HCT116 (cell line): Measurements from ENCODE around the gene PIK3R4. TPM values are rescaled to one million over a fixed set of nuclear protein-coding genes. Genes with fewer than 3 reads are reported as not detected.

Experiments used
- ATAC-seq: fragments of 200-7000 bp; cut with Tn5 transposase; 2 replicates; pipeline ENCODE4 v1.9.1; 2020; ENCODE audit warnings: mild to moderate bottlenecking, moderate library complexity
- BruUV-seq: library from RNA; stranded (reverse); fragments of 400-500 nt; replicated peaks from 2 replicates; lab custom pipeline; 2021; lab: Mats Ljungman, UMichigan
- CTCF ChIA-PET: fragments of 300-600 bp; sonication (Branson Sonifier 250); formaldehyde crosslinking; loops from one replicate; lab custom pipeline; 2021; ENCODE audit warnings: antibody characterized with exemption; lab: Charles Lee
- POLR2A ChIA-PET: fragments of 300-600, 350-600 bp; sonication (Branson Sonifier 250); formaldehyde crosslinking; loops from one replicate; lab custom pipeline; 2021; ENCODE audit warnings: antibody characterized with exemption; lab: Charles Lee
- RAD21 ChIA-PET, 2 experiments: fragments of 300-600 bp; sonication (Branson Sonifier 250); formaldehyde crosslinking; loops; one replicate each; lab custom pipeline; 2023; ENCODE audit warnings: low total read pairs in 2 of 2; ENCODE audit not compliant: uncharacterized antibody in 2 of 2, unreplicated experiment in 2 of 2, low non-redundant PET in 1 of 2; lab: Charles Lee
- DNase-seq: peaks from one replicate; pipeline ENCODE4 v3.0.0-alpha.2; 2010; ENCODE audit warnings: low read depth, low spot score
- H2AFZ ChIP-seq: fragments of 200-600 bp; shearing (Covaris generic), sonication (generic); 2 replicates; pipeline ENCODE4 v1.6.1; 2017; ENCODE audit warnings: low read depth, mixed run types, mixed read lengths, antibody characterized with exemption, low read length; ENCODE audit not compliant: poor library complexity, severe bottlenecking
- H3K27ac ChIP-seq: 2 replicates; pipeline ENCODE4 v1.5.1; 2012; ENCODE audit warnings: low read depth, low read length
- H3K27me3 ChIP-seq: fragments of 200-600 bp; sonication (generic); 2 replicates; pipeline ENCODE4 v1.6.1; 2016; ENCODE audit warnings: mixed run types, low read length, mixed read lengths; ENCODE audit not compliant: insufficient read depth
- H3K36me3 ChIP-seq, 2 experiments: fragments of 200-500 bp in 1 of 2; fragments of 200-600 bp in 1 of 2; sonication (Bioruptor generic) in 1 of 2; sonication (generic) in 1 of 2; 2 replicates each; pipeline versions ENCODE4 v1.5.1 to v1.6.1; 2014 to 2016; ENCODE audit warnings: low read length in 2 of 2, inconsistent platforms in 1 of 2, mixed read lengths in 1 of 2, mixed run types in 1 of 2; ENCODE audit not compliant: insufficient read depth in 2 of 2, control insufficient read depth in 1 of 2
- H3K4me1 ChIP-seq, 2 experiments: fragments of 200-600 bp in 1 of 2; sonication (generic) in 1 of 2; 2 replicates each; pipeline versions ENCODE4 v1.5.1 to v1.6.1; 2012 to 2017; ENCODE audit warnings: low read length in 2 of 2, inconsistent platforms in 1 of 2, mild to moderate bottlenecking in 1 of 2, mixed read lengths in 1 of 2, mixed run types in 1 of 2, moderate library complexity in 1 of 2; ENCODE audit not compliant: insufficient read depth in 2 of 2, control insufficient read depth in 1 of 2
- H3K4me2 ChIP-seq: fragments of 200-600 bp; sonication (generic); 2 replicates; pipeline ENCODE4 v1.6.1; 2017; ENCODE audit warnings: mixed run types, low read length, mixed read lengths
- H3K4me3 ChIP-seq, 2 experiments: fragments of 200-600 bp in 1 of 2; sonication (generic) in 1 of 2; replicated peaks in 1 of 2; 2 replicates each; pipeline ENCODE4 v1.5.1; 2011 to 2016; ENCODE audit warnings: low read length in 2 of 2, control low read depth in 1 of 2, low read depth in 1 of 2, mild to moderate bottlenecking in 1 of 2, mixed read lengths in 1 of 2, mixed run types in 1 of 2
- H3K79me2 ChIP-seq: fragments of 200-600 bp; sonication (generic); 2 replicates; pipeline ENCODE4 v1.6.1; 2017; ENCODE audit warnings: mild to moderate bottlenecking, mixed run types, low read length, moderate library complexity, mixed read lengths; ENCODE audit not compliant: insufficient read depth
- H3K9ac ChIP-seq: fragments of 200-600 bp; sonication (generic); 2 replicates; pipeline ENCODE4 v1.6.1; 2016; ENCODE audit warnings: low read length, mixed read lengths
- H3K9me2 ChIP-seq: fragments of 200-600 bp; sonication (generic), shearing (Covaris generic); 2 replicates; pipeline ENCODE4 v1.6.1; 2017; ENCODE audit warnings: mixed run types, mild to moderate bottlenecking, moderate library complexity; ENCODE audit not compliant: insufficient read depth
- H3K9me3 ChIP-seq, 2 experiments: fragments of 200-500 bp in 1 of 2; fragments of 200-600 bp in 1 of 2; sonication (Bioruptor generic) in 1 of 2; sonication (generic) in 1 of 2; 2 replicates each; pipeline ENCODE4 v1.6.1; 2014 to 2017; ENCODE audit warnings: low read length in 2 of 2, mixed read lengths in 2 of 2, inconsistent platforms in 1 of 2, low read depth in 1 of 2, mild to moderate bottlenecking in 1 of 2, mixed run types in 1 of 2, moderate library complexity in 1 of 2; ENCODE audit not compliant: control insufficient read depth in 1 of 2, insufficient read depth in 1 of 2
- H4K20me1 ChIP-seq: fragments of 200-600 bp; sonication (generic), shearing (Covaris generic); 2 replicates; pipeline ENCODE4 v1.6.1; 2017; ENCODE audit warnings: mixed run types, mild to moderate bottlenecking, moderate library complexity; ENCODE audit not compliant: insufficient read depth
- CBX3 ChIP-seq: IDR thresholded peaks from 2 replicates; pipeline ENCODE4 v1.6.1; 2012; ENCODE audit warnings: low read depth
- CEBPB ChIP-seq: IDR thresholded peaks from 2 replicates; pipeline ENCODE4 v1.6.1; 2012; ENCODE audit warnings: low read depth
- ELF1 ChIP-seq: IDR thresholded peaks from 2 replicates; pipeline ENCODE4 v1.6.1; 2012; ENCODE audit warnings: low read depth, borderline replicate concordance
- EZH2phosphoT487 ChIP-seq: fragments of 200-600 bp; IDR thresholded peaks from 2 replicates; pipeline ENCODE4 v1.6.1; 2018; ENCODE audit warnings: antibody characterized with exemption, borderline replicate concordance
- FOSL1 ChIP-seq: IDR thresholded peaks from 2 replicates; pipeline ENCODE4 v1.6.1; 2012; ENCODE audit warnings: low read depth
- POLR2A ChIP-seq: IDR thresholded peaks from 2 replicates; pipeline ENCODE4 v1.7.0; 2011; ENCODE audit warnings: borderline replicate concordance; ENCODE audit not compliant: insufficient read depth, insufficient read length; ENCODE audit errors: extremely low read depth
- POLR2AphosphoS5 ChIP-seq: IDR thresholded peaks from 2 replicates; pipeline ENCODE4 v1.6.1; 2011; ENCODE audit warnings: mild to moderate bottlenecking, low read depth, low read length, moderate library complexity
- RAD21 ChIP-seq: IDR thresholded peaks from 2 replicates; pipeline ENCODE4 v1.6.1; 2012; ENCODE audit warnings: low read depth, mild to moderate bottlenecking
- SP1 ChIP-seq: IDR thresholded peaks from 2 replicates; pipeline ENCODE4 v1.6.1; 2012; ENCODE audit warnings: low read depth
- SRF ChIP-seq: IDR thresholded peaks from 2 replicates; pipeline ENCODE4 v1.6.1; 2012; ENCODE audit warnings: low read depth
- TCF7L2 ChIP-seq: IDR thresholded peaks from 2 replicates; pipeline ENCODE4 v1.7.0; 2011; ENCODE audit warnings: borderline replicate concordance, inconsistent platforms; ENCODE audit not compliant: insufficient read depth, insufficient read length; ENCODE audit errors: extremely low read depth
- YY1 ChIP-seq: IDR thresholded peaks from 2 replicates; pipeline ENCODE4 v1.6.1; 2011; ENCODE audit warnings: low read length, low read depth, moderate library complexity, mild to moderate bottlenecking; ENCODE audit not compliant: insufficient replicate concordance; ENCODE audit errors: extremely low read depth
- ZFX ChIP-seq: fragments of 450-650 bp; IDR thresholded peaks from 2 replicates; pipeline ENCODE4 v1.6.1; 2017
- intact Hi-C: fragments of 100-400 bp; cut with micrococcal nuclease; formaldehyde crosslinking; loops from 2 replicates; pipeline ENCODE4 v1.10.0; 2022
- total RNA-seq: library from RNA; stranded (reverse); gene quantifications from one replicate; pipeline ENCODE4 v1.2.1, GENCODE V29; 2021; ENCODE audit not compliant: unreplicated experiment
- TF ChIP-seq, protein P1 (sequence below): IDR thresholded peaks from 2 replicates; pipeline ENCODE4 v1.6.1; 2011; ENCODE audit warnings: mild to moderate bottlenecking, low read length, moderate library complexity; ENCODE audit not compliant: insufficient replicate concordance; ENCODE audit errors: extremely low read depth
- TF ChIP-seq, protein P2 (sequence below), 3 experiments: fragments of 200-600 bp in 1 of 3; sonication (generic) in 1 of 3; IDR thresholded peaks in 2 of 3; conservative IDR thresholded peaks in 1 of 3; 2 replicates each; pipeline ENCODE4 v1.5.1; 2012 to 2017; ENCODE audit warnings: low read depth in 2 of 3, low read length in 2 of 3, antibody characterized with exemption in 1 of 3, borderline replicate concordance in 1 of 3, control low read depth in 1 of 3, mild to moderate bottlenecking in 1 of 3, mixed read lengths in 1 of 3, mixed run types in 1 of 3, moderate library complexity in 1 of 3; ENCODE audit not compliant: insufficient read depth in 1 of 3

The PIK3R4 gene
- total RNA-seq, 1 experiment from 2014 or later = 23.5 TPM

DNA sequence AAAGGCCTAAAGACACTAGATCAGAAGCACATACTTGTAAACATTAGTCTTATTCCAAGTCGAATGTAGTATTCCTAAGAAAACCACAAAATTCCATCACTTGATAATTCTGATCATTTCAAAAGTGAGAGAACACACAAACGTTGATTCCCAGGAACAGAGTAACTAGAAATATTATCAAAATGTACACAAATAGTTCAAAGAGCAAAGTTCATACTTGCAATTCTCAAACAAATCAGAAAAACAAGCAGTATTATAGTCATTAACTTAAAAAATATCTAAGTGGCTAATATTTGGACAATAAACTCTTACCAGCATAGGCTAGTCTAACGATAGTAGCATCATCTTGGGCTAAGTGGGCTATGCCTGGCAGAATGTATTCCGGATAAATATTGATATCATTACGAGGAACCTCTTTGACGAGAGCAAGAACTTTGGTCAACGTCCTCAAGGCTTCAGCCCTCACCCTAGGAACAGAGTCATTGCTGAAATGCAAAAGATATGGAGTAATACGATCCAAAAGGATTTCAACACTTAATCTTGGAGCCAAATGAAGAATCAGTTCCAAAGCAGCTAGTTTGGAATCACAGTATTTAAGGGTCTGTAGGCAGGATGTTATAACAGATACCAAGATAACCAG, 13.3 kb downstream of the PIK3R4 start:
- RAD21 ChIA-PET = no interaction called here
- no peaks in the 10 kb centered on the region for H3K9me2 ChIP-seq
- no peak overlapping the region for H3K9ac ChIP-seq
- no peaks in the 10 kb centered on the region for H3K9me3 ChIP-seq
- BruUV-seq = no TSS peak
- TF ChIP-seq CEBPB = no peak
- no peak for TF ChIP-seq POLR2AphosphoS5
- no peak for TF ChIP-seq YY1
- TF ChIP-seq FOSL1 = no peak
- TF ChIP-seq SRF = no peak
- H3K27ac ChIP-seq = no peak overlapping the region
- no peak for DNase-seq
- no peak overlapping the region for H3K4me2 ChIP-seq
- ATAC-seq = no peak
- no peaks in the 10 kb centered on the region for H3K4me1 ChIP-seq
- H2AFZ ChIP-seq = no peak overlapping the region
- CTCF ChIA-PET = no interaction called here
- POLR2A ChIA-PET = no interaction called here
- peaks cover 37% of the 10 kb centered on the region for H3K79me2 ChIP-seq
- H4K20me1 ChIP-seq = peaks cover 4% of the 10 kb centered on the region; the same call in 1 of the 2 replicates
- no peaks in the 10 kb centered on the region for H3K27me3 ChIP-seq
- no peak overlapping the region for H3K4me3 ChIP-seq
- peaks cover 8 to 9% of the 10 kb centered on the region in 2 experiments for H3K36me3 ChIP-seq
- intact Hi-C loops = no loop called here

DNA sequence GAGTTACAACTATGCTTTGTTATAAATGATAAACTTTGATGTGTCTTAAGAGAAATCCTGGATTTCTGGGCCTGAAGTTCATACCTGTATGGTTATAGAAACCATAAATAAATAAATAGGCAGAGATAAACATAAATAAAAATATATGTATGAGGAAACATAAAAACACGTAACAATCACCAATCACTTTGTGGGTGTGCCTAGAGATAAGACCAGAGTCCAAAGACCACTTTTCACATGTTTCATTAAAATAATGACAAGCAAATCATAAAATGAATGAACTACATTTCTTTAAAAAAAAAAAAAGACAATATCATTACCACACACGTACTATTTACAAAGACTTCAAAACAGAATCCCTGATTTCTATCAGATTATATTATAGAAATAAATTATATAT, 14.1 kb downstream of the PIK3R4 start:
- ATAC-seq (no peak), DNase-seq (no peak)
- Histone ChIP-seq H2AFZ (no peak overlapping the region), H3K27ac (no peak overlapping the region), H3K9me3 (no peaks in the 10 kb centered on the region), H3K4me2 (no peak overlapping the region), H3K9me2 (no peaks in the 10 kb centered on the region), H3K79me2 (peaks cover 29% of the 10 kb centered on the region), H4K20me1 (peaks cover 4% of the 10 kb centered on the region; the same call in 1 of the 2 replicates), H3K9ac (no peak overlapping the region), H3K27me3 (no peaks in the 10 kb centered on the region), H3K4me1 (no peaks in the 10 kb centered on the region), H3K36me3 (peaks cover 11 to 14% of the 10 kb centered on the region in 2 experiments), H3K4me3 (no peak overlapping the region)
- ChIA-PET POLR2A (no interaction called here), RAD21 (no interaction called here), CTCF (no interaction called here)
- intact Hi-C loops = no loop called here
- BruUV-seq = no TSS peak
- no peak for TF ChIP-seq ELF1
- no peak for TF ChIP-seq POLR2A
- TF ChIP-seq EZH2phosphoT487 = no peak
- TF ChIP-seq ZFX = no peak
- no peak for TF ChIP-seq POLR2AphosphoS5
- no peak for TF ChIP-seq SP1
- no peak for TF ChIP-seq YY1
- TF ChIP-seq, protein P1, sequence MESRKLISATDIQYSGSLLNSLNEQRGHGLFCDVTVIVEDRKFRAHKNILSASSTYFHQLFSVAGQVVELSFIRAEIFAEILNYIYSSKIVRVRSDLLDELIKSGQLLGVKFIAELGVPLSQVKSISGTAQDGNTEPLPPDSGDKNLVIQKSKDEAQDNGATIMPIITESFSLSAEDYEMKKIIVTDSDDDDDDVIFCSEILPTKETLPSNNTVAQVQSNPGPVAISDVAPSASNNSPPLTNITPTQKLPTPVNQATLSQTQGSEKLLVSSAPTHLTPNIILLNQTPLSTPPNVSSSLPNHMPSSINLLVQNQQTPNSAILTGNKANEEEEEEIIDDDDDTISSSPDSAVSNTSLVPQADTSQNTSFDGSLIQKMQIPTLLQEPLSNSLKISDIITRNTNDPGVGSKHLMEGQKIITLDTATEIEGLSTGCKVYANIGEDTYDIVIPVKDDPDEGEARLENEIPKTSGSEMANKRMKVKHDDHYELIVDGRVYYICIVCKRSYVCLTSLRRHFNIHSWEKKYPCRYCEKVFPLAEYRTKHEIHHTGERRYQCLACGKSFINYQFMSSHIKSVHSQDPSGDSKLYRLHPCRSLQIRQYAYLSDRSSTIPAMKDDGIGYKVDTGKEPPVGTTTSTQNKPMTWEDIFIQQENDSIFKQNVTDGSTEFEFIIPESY = no peak
- TF ChIP-seq CBX3 = no peak
- TF ChIP-seq TCF7L2 = no peak
- no peak for TF ChIP-seq RAD21
- TF ChIP-seq, protein P2, sequence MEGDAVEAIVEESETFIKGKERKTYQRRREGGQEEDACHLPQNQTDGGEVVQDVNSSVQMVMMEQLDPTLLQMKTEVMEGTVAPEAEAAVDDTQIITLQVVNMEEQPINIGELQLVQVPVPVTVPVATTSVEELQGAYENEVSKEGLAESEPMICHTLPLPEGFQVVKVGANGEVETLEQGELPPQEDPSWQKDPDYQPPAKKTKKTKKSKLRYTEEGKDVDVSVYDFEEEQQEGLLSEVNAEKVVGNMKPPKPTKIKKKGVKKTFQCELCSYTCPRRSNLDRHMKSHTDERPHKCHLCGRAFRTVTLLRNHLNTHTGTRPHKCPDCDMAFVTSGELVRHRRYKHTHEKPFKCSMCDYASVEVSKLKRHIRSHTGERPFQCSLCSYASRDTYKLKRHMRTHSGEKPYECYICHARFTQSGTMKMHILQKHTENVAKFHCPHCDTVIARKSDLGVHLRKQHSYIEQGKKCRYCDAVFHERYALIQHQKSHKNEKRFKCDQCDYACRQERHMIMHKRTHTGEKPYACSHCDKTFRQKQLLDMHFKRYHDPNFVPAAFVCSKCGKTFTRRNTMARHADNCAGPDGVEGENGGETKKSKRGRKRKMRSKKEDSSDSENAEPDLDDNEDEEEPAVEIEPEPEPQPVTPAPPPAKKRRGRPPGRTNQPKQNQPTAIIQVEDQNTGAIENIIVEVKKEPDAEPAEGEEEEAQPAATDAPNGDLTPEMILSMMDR (IDR thresholded peaks at IDR 0.05 in 2 of 3, conservative IDR thresholded peaks at IDR 0.05 in 1 of 3; ENCODE audit: borderline replicate concordance in 1 of 3, insufficient read depth in 1 of 3, low read depth in 2 of 3, low read length in 2 of 3) = no peak
